Astrocyte of the hippocampus (primary cell): ENCODE data around the gene CPLX3.
A peak's percentile ranks its signal among the peaks of the same experiment; 100 is the strongest.

Experiments
- DNase-seq: peaks from one replicate; pipeline ENCODE4 v3.0.0; 2011; ENCODE audit warnings: low read depth, low spot score

The CPLX3 gene

GRCh38 chr15:74870436-74871215 lies 44.2 kb downstream of the CPLX3 start:
- DNase-seq = no peak

- no peak for DNase-seq
Measured at GRCh38 chr15:74872702-74873035, 46.2 kb downstream of the CPLX3 start.

GRCh38 chr15:74873036-74873755 lies 46.8 kb downstream of the CPLX3 start, which contains the start of gene SCAMP2:
Gene SCAMP2, minus strand, starts transcription at chr15:74873365. Its CDS starts 110 bp downstream, at chr15:74873255.
- peak; percentile 97 for DNase-seq

- DNase-seq = peak; percentile 36
Measured at GRCh38 chr15:74873756-74874424, 47.5 kb downstream of the CPLX3 start.

- DNase-seq = no peak
Measured at GRCh38 chr15:74878273-74878672, 51.8 kb downstream of the CPLX3 start.
